G401 (cell line): ENCODE measurements around the gene CERS4. TPM values are rescaled to one million over a fixed set of nuclear protein-coding genes. Genes with fewer than 3 reads are reported as not detected.

Experiments used
- DNase-seq: peaks from one replicate; pipeline ENCODE4 v3.0.0-alpha.2; 2015; ENCODE audit warnings: low spot score
- in situ Hi-C: cut with HindIII; loops from 2 replicates; pipeline ENCODE4 v1.10.0; 2016; ENCODE audit warnings: low sequenced_read_pairs, mixed read lengths
- total RNA-seq: library from RNA; depleted of rRNA; stranded (reverse); fragments of >200 nt; shearing (Covaris generic); gene quantifications from 2 replicates; pipeline ENCODE4 v1.2.3, GENCODE V29; 2014; rRNA removed

The CERS4 gene
- total RNA-seq, 1 experiment from 2014 or later: 102 TPM

DNA sequence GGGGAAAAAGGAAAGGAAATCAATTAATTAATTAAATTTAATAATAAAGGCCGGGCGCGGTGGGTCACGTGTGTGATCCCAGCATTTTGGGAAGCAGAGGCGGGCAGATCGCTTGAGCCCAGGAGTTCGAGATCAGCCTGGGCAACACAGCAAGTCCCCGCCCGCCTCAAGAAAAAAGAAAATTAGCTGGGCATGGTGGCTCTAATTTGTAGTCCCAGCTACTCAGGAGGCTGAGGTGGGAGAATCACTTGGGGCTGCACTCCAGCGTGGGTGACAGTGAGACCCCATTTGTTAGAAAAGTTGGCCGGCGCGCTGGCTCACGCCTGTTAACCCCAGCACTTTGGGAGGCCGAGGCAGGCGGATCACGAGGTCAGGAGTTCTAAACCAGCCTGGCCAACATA, 99.7 kb downstream of the CERS4 start:
- no peak for DNase-seq

DNA sequence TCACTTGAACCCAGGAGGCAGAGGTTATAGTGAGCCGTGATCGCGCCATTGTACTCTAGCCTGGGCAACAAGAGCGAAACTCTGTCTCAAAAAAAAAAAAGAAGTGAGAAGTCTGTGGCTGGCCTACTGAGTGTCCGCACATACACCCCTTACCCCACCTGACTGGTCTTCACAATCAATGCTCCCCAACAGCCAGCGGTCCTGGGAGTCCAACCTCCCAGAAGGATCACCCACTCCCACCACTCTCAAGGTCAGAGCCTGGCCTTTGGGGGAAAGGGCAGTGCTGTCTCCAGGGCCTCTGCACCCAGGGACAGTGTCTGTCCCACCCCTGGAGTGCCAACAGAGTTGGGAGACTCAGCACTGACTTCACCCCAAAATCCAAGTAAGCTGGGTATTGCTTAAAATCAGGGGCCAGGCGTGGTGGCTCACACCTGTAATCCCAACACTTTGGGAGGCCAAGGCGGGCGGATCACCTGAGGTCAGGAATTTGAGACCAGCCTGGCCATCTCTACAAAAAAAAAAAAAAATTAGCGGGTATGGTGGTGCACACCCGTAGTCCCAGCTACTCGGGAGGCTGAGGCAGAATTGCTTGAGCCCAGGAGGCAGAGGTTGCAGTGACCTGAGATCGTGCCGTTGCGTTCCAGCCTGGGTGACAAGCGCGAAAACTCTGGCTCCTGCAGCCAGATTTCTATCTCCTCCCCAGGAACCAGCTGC, 101.3 kb downstream of the CERS4 start:
- in situ Hi-C loops: no loop called here
- no peak for DNase-seq

More for the DNA sequence above, 99.7 kb downstream of the CERS4 start:
- in situ Hi-C loops: no loop called here

DNA sequence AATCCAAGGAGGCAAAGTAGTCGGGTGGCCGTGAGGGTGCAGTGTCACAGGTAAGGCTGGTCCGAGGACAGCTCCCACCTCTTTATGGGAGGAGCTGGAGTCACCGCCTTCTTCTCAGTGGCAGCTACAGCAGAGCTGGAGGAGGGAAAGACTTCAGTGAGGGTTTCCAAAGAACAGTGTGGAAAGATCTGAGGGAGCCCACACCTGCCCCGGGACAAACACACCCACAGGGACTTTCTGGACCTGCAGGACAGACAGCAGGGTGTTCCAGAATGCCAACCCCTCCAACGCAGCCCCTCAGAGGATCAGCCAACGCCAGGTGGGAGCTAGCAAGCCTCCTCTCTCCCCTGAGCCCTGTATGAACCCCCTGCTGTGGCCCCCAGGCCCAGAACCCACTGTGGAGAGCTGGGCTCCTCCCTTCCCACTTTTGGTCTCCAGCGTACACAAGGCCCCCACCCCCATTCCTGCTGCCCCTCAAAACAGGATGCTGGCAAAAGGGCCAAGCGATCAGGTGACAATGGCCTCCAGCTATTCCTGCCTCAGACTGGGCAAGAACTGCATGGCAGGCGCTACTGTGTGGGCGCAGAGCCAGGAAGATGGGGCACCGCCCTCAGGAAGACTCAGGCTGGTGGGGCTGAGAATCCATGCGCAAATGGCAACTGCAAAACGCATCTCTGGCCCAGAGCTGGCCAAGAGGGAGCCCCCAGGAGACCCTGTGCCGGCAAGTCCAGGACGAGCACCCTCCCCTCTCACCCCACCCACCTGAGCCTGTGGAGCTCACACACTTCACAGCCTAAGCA, 102.5 kb downstream of the CERS4 start:
- in situ Hi-C loops: no loop called here
- DNase-seq: no peak

Other genes with a start within 250 kb of the CERS4 start
- gene ELAVL1, start 203.7 kb upstream of the CERS4 start, total RNA-seq: 83.9 and 102 TPM in 2 replicates
- 16.2 and 19.6 TPM in 2 replicates for gene CCL25, start 156.6 kb upstream of the CERS4 start, total RNA-seq
- gene FBN3, start 59.8 kb upstream of the CERS4 start, total RNA-seq: 0.55 and 0.81 TPM in 2 replicates
- 141 and 173 TPM in 2 replicates for gene CD320, start 99.0 kb downstream of the CERS4 start, total RNA-seq
- 39.8 and 59.0 TPM in 2 replicates for gene NDUFA7, start 112.0 kb downstream of the CERS4 start, total RNA-seq
- gene RPS28, start 112.1 kb downstream of the CERS4 start, total RNA-seq: 791 and 831 TPM in 2 replicates
- gene KANK3, start 133.9 kb downstream of the CERS4 start, total RNA-seq: 0.81 and 1.2 TPM in 2 replicates
- 2.2 and 8.4 TPM in 2 replicates for gene ANGPTL4, start 154.8 kb downstream of the CERS4 start, total RNA-seq
- gene RAB11B, start 181.0 kb downstream of the CERS4 start, total RNA-seq: 30.4 and 39.1 TPM in 2 replicates
- 45.4 and 49.0 TPM in 2 replicates for gene MARCHF2, start 203.9 kb downstream of the CERS4 start, total RNA-seq
- gene HNRNPM, start 235.6 kb downstream of the CERS4 start, total RNA-seq: 101 and 123 TPM in 2 replicates